Tibial nerve (tissue), 4 donors: ENCODE measurements around the gene GPX6.

ENCODE experiments used
- CTCF ChIP-seq, 5 experiments: fragments of 200-600 bp in 3 of 5; fragments of 450-650 bp in 2 of 5; sonication (generic) in 3 of 5; IDR thresholded peaks; one replicate each; pipeline ENCODE4 v1.5.1; 2016 to 2019; ENCODE audit warnings: antibody characterized with exemption in 5 of 5, mild to moderate bottlenecking in 3 of 5, moderate library complexity in 2 of 5
- EP300 ChIP-seq, 2 donors: sonication (generic); formaldehyde crosslinking; IDR thresholded peaks; one replicate each; pipeline ENCODE4 v1.6.1; 2017; ENCODE audit warnings: antibody characterized with exemption in 2 of 2, mild to moderate bottlenecking in 1 of 2
- POLR2A ChIP-seq, 2 donors: fragments of 450-650 bp; IDR thresholded peaks; one replicate each; pipeline ENCODE4 v1.6.1; 2017; ENCODE audit warnings: antibody characterized with exemption in 2 of 2, mild to moderate bottlenecking in 2 of 2, moderate library complexity in 2 of 2

- no peak for TF ChIP-seq POLR2A (IDR thresholded peaks at IDR 0.05)
- no peak for TF ChIP-seq CTCF (IDR thresholded peaks at IDR 0.05)
- no peak for TF ChIP-seq EP300 (IDR thresholded peaks at IDR 0.05)
These were observed 35.2 kb downstream of the GPX6 start for GRCh38 chr6:28480253-28480932.
